Measurements from ENCODE around the gene CUX1.
"Not testable (repeated sequence)": the region's sequence is repeated elsewhere in the genome, so short reads cannot be mapped to it uniquely, and the experiment has no call there.

Gene CUX1

GRCh38 chr7:102303669-102304422, 486.4 kb downstream of the CUX1 start:
- peak; percentile 67 for DNase-seq

GRCh38 chr7:102304668-102305067, 487.2 kb downstream of the CUX1 start:
- no peak for DNase-seq

- no peak for DNase-seq
Measured at GRCh38 chr7:102305414-102306268, 488.2 kb downstream of the CUX1 start.

GRCh38 chr7:102306916-102307677, 489.7 kb downstream of the CUX1 start:
- DNase-seq: peak; percentile 42

- DNase-seq: no peak
Measured at GRCh38 chr7:102310414-102310815, 493.0 kb downstream of the CUX1 start.

GRCh38 chr7:102312317-102312716, 494.9 kb downstream of the CUX1 start:
- DNase-seq: no peak

GRCh38 chr7:102313997-102314780, 496.8 kb downstream of the CUX1 start:
- no peak for DNase-seq

DNA sequence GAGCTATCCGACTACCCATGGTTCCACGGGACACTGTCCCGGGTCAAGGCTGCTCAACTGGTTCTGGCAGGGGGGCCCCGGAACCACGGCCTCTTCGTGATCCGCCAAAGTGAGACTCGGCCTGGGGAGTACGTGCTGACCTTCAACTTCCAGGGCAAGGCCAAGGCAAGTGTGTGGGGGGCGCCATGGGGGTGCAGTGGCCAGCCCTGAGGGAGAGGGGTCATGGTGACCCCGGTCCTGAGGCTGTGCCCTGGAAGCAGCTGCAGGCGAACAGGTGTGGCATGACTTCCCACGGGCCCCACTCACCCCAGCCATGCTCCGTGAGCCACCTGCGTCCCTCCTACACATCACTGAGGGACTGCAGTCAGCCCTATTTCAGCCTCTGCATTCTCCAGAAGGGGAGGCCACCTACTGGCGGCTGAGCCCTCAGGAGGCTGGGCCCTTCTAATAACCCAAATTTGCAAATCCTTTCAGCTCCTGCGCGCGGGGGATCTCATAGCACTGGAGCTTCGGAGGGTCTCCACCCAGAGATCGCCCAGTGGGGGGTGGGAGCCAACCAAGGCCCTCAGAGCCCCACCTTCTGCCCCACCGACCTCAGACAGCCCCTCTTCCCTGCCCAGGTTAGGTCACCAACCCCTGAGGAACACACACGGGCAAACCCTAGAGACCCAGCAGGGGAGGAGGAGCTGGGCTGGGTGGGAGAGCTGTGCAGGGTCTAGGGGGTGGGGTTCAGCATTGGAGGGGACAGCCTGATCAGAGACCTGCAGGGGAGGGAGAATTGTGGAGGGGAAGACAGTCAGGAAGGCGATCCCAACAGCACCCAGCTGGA, 500.0 kb downstream of the CUX1 start:
- peak; percentile 33 for DNase-seq

DNA sequence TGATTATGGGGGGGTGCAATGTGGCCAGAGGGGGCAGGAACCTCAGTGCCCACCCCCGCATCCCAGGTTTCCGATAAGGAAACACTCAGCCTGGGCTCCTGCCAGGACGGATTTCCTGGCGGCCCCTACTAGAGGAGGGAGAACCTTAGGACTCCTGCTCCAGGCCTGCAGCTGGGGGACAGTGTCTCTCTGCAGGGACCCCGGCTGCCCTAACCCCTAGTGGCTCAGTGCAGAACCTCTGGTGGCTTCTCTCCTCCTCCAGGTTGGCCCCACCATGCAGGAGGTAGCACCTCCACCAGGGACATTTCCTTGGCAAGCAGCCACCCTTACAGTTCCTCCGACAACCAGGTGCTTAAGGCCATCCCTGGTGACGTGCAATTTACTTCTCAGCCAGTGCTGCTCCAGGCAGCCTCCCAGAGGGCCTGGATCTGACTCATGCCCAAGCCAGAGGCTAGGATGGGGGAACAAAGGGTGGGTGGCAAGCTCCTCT, 501.1 kb downstream of the CUX1 start:
- DNase-seq: peak; percentile 40

DNA sequence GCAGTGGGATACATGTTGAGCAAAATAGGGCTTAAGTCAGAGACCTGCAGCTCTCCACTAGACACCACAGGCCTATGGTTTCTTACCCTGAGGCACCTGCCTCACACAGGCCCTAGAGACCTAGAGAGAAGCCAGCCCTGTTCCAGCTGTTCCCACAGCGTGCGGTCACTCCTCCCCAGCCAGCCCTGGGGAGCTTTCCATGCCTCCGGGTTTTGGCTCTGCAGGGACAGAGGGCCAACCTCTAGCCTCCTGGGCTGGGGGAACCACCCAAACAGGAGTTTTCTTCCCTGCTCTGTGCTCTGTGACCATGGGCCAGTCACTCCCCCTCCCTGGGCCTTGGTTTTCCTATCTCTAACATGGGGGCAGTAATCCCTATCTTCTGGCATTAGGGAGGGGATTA, 502.2 kb downstream of the CUX1 start:
- no peak for DNase-seq

DNA sequence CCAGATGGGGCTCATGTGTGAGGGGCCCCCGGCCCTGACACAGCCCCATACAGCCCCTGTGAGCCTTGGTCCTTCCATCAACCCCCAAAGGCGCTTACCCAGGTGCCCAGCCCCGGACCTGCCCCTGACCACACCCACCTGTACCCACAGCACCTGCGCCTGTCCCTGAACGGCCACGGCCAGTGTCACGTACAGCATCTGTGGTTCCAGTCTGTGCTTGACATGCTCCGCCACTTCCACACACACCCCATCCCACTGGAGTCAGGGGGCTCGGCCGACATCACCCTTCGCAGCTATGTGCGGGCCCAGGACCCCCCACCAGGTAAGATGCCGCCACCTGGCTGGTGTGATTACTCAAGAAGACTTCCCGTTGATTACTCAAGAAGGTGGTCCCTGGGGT, 502.8 kb downstream of the CUX1 start:
- DNase-seq: no peak

DNA sequence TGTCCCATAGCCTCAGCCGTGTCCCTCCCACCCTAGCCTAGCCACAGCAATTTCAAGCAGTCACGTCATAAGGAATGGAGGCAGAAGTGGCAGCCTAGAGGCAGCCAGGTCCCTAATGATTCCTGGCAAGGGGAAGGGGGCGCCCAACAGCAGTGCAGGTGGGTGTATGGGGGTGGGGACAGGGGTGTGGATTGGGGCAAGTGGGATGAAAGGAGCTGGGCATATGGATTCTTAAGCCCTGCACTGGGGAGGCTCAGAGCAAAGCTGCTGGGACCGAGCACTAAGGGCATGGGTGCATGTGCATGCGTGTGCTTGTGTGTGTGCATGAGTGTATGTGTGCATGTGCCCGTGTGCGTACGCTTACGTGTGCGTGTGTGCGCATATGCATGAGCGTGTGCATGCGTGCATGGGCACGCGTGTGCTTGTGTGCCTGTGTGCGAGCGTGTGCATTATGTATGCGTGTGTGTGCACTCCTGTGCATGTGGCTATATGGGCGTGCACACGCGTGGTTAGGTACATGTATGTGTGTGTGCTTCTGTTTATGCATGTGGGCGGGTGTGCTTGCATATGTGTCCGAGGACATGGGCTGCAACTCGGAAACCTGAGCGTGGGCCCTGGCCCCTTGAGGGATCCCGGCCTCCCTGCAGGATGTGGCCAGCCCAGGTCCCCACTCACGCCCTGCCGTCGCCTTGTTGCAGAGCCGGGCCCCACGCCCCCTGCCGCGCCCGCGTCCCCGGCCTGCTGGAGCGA, 503.4 kb downstream of the CUX1 start:
- no peak for DNase-seq

GRCh38 chr7:102321351-102322201, 504.1 kb downstream of the CUX1 start:
- DNase-seq: no peak

DNA sequence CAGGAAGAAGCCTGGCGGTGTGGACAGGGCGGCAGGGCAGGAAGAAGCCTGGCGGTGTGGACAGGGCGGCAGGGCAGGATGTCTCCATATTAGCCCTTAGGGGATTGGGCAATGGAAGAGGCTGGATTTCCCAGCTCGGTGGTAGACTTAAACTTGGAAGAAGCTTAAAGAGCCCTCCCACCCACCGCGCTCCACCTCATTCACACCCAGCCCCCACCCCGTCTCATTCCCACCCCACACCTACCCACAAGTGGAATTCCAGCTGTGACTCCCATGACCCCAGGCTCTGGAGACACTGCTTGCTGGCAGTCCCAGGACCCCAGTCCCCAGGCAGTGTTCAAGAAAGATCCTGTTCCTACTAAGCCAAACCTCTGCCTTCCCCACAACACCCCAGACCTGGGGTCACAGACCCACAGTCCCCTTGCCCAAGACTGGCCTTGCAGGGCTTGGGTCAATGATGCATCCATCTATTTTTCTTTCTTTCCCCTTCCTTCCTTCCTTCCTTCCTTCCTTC, 504.8 kb downstream of the CUX1 start:
- no peak for DNase-seq

- DNase-seq: no peak
Measured at GRCh38 chr7:102323914-102324195, 506.4 kb downstream of the CUX1 start.

DNA sequence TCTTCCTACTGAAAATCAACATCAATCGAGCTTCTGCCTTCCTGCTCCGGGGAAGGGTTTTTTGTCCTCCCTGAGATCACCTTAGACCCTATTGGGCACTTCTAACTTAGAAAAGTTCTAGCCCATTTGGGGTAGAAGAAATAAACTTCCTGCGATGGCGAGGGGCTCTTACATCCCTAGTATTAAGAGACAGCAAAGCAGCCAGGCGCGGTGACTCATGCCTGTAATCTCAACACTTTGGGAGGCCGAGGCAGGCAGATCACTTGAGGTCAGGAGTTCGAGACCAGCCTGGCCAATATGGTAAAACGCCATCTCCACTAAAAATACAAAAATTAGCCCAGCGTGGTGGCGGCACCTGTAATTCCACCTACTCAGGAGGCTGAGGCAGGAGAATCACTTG, 507.7 kb downstream of the CUX1 start:
- not testable (repeated sequence) for DNase-seq

DNA sequence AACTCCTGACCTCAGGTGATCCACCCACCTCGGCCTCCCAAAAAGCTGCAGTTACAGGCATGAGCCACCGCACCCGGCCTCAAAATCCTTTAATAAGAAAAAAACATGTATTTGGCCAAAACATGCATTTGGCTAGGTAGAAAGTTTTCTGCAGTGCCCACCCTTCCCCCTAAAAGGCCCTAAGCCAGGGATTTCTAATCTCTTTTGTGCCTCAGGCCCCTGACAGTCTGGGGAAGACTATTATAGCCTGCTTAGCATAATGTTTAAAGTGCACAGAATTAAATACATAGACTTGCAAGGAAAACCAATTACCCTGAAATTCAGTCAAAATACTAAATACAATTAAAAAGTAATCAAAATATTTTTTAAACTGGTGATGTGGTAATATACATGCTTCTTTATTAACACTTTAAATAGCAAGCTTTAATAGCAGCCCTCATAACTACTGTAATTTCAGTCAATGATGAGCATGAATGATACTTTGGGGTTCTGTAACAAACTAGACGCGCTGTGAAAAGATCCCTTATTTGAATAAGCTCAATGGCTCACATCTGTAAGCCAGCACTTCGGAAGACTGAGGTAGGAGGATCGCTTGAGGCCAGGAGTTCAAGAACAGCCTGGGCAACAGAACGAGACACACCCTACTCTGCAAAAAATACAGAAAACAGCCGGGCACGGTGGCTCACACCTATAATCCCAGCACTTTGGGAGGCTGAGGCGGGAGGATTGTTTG, 508.9 kb downstream of the CUX1 start:
- peak; percentile 30 for DNase-seq

GRCh38 chr7:102327183-102327582, 509.8 kb downstream of the CUX1 start:
- not testable (repeated sequence) for DNase-seq

DNA sequence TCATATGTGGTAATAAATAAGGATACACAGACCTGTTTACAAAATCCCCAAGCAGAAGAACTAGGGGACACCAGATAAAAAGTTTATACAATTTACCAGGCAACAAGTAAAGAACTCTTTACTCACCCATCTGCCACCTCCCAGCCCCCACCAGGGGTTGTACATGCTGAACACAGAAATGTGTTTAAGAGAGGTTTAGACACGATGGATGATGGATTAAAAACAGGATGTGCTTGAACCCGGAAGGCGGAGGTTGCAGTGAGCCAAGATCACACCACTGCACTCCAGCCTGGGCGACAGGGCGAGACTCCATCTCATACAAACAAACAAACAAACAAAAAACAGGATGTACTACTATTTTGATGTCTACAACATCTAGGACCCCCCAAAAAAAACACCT, 511.4 kb downstream of the CUX1 start:
- DNase-seq: not testable (repeated sequence)

Data from right forelimb (tissue), 1 donor.